Stomach (tissue), 4 donors: ENCODE results near the gene HTR3E.

Experiments used
- EP300 ChIP-seq: sonication (generic); formaldehyde crosslinking; IDR thresholded peaks from one replicate; pipeline ENCODE4 v1.6.1; 2017; ENCODE audit warnings: antibody characterized with exemption
- POLR2A ChIP-seq, 4 donors: fragments of 450-650 bp; IDR thresholded peaks; one replicate each; pipeline ENCODE4 v1.6.1; 2016; ENCODE audit warnings: antibody characterized with exemption in 4 of 4, control low read depth in 2 of 4, mild to moderate bottlenecking in 1 of 4, moderate library complexity in 1 of 4
- POLR2AphosphoS5 ChIP-seq, 3 donors: sonication (generic); formaldehyde crosslinking; IDR thresholded peaks; one replicate each; pipeline ENCODE4 v1.6.1; 2016; ENCODE audit warnings: antibody characterized with exemption in 3 of 3
- TF ChIP-seq, protein P1 (sequence below), 7 experiments: fragments of 450-650 bp in 4 of 7; fragments of 200-600 bp in 3 of 7; sonication (generic) in 3 of 7; IDR thresholded peaks; one replicate each; pipeline ENCODE4 v1.5.1; 2016 to 2019; ENCODE audit warnings: antibody characterized with exemption in 7 of 7, control low read depth in 2 of 7, mild to moderate bottlenecking in 1 of 7

DNA sequence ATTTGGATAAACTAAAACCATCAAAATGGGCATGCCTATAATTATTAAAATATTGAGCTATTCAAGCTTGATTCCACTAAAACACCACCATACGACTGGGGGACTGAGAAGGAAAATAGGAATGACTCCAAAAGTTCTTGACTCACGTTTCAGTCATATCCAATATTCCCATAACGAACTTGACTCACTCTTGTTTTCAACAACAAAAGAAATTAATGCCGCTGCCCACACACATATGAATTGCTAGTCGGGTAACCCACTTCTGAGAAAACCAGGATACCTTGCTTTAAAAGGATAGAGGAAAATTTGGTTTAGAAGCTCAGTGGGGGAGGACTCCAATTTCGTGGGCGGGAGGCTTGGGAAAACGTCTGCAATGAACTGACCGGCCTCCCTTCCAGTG, 38.8 kb upstream of the HTR3E start:
- TF ChIP-seq POLR2A (IDR thresholded peaks at IDR 0.05) (no peak), POLR2AphosphoS5 (IDR thresholded peaks at IDR 0.05) (no peak), EP300 (no peak)
- TF ChIP-seq, protein P1, sequence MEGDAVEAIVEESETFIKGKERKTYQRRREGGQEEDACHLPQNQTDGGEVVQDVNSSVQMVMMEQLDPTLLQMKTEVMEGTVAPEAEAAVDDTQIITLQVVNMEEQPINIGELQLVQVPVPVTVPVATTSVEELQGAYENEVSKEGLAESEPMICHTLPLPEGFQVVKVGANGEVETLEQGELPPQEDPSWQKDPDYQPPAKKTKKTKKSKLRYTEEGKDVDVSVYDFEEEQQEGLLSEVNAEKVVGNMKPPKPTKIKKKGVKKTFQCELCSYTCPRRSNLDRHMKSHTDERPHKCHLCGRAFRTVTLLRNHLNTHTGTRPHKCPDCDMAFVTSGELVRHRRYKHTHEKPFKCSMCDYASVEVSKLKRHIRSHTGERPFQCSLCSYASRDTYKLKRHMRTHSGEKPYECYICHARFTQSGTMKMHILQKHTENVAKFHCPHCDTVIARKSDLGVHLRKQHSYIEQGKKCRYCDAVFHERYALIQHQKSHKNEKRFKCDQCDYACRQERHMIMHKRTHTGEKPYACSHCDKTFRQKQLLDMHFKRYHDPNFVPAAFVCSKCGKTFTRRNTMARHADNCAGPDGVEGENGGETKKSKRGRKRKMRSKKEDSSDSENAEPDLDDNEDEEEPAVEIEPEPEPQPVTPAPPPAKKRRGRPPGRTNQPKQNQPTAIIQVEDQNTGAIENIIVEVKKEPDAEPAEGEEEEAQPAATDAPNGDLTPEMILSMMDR (IDR thresholded peaks at IDR 0.05), result no peak
